HG02885 (cell line): Measurements from ENCODE around the gene FOXF1.

ENCODE experiments used
- ATAC-seq: cut with Tn5 transposase; IDR thresholded peaks from one replicate; pipeline ENCODE4 v1.9.1; 2021; ENCODE audit warnings: mild to moderate bottlenecking; ENCODE audit not compliant: unreplicated experiment, poor library complexity

The FOXF1 gene

DNA sequence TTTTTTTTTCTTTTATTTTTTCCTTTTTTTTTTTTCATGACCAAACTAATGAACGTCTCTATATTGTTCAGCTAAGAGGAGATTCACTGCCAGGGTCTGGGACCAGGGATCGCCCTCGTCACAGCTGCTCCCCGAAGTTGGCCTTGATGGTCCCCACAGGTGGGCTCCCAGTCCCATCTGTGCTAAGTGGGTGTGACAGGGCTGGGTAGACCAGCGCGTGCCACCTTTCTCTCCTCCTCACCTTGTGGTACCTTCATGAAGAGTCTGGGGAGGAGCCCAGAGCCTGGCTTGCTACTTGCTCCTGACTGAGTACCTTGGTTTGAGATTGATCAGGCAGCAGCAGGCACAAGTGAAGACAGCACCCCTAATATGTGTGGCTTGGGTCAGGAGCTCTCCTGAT, 6.5 kb upstream of the FOXF1 start:
- no peak for ATAC-seq

DNA sequence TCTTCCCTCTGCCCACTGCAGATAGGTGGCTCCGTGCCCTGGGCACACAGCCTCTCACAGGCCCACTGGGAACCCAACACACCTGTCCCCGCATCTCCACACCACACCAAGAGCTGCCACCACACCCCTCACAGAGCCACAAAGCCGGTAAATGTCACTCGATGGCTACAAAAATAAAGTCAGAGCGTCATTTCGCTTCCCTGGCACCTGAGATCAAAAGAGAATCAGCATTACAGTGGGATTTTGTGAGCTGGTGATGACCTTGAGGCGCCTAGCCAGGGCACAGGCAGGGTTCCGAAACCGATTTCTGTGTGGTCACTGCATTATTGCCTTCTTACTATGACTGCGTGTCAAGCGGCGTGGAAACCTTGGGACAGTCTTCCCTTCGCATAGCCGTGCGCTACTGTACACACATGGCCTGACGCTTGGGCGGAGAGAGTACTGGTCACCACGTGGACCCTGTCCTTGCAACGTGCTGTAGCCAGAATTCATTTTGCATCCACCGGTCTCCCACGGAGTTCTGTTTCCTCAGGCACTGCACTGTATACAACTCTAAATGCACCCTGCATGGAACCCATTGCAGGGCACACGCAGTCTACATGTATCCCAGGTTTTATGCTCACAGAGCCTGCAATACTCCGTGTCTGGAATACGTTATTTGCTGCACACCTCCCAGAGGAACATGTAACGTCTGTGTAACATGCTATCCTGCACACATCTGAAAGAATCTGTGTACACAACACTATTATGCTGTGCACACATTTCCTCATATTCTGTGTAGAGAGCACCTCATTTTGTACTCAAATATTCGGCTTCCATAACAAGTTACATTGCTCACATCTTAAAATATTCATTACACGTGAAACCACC, 5.8 kb upstream of the FOXF1 start:
- no peak for ATAC-seq

DNA sequence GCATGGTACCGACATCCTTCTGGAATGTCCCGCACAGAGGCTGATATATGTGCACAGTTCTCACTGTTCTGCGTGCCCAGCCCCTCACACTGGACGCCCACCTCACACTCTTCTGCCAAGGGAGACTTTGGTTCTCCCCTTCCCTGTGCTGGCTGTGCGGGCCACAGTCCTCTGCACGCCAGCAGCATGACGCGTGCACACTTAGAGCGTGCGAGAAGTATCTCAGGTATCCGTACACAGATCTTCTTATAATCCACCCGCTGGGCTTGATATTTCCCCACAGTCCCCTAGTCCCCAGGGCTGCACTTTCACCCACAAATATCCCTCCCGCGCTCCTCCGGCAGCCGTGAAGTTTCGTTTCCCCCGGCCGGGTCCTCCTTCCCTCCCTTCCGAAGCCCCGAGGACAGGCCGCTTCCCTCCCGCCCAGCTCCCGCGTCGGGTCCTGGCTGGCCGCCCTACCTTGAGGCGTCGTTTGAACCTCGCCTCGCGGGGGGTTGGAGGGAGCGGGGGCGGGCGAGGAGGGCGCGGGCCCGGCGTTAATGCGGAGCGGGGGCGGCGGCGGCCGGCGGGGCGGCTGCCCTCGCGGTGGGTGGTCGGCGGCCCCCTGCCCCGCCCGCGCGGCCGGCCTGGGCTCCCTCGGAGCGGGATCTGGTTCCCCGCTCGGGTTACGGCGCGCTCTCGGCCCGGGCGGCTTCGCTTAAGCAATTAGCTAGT, 5.0 kb upstream of the FOXF1 start:
- no peak for ATAC-seq

DNA sequence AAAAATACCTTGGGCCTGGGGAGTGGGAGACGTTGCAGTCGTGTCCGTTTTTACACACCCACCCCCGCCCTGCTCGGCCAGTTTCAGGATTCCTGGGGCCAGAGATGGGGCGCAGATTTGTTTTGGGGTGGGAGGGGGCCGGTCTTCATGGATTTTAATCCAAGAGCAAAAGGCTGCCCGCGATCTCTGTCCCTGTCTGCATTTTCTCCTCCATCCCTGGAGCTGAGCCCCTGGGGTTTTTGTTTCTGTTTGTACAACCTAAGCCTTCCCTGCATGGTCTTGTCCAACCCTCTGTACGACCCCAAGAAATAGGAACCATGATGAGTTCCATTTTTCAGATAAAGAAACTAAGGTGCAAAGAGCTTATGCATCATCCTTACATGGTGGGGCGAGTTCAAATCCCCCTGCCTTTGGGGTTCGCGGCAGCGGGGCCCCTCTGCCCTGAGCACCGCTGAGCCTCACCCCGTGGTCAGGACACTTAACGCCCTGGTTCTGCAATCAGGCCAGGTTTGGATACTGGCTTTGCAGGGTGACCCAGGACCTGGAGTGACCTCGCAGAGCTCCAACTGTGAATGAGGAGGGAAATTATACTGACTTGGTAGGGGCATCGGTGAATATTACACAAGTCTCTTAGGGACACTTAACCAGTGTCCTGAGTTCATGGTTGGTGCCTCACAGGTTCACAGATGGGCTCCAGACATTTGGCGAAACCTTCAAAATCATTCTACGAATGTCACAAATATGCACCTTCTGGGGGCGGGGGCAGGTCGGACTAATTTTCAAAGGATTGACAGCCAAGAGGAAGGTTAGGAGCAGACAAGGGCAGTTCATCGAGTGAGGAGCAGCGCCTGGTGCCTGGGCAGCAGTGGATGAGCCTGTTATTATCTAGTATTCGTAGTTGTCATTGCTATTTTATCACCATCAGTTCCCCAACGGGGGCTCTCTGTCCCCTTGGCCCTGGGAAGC, 4.1 kb upstream of the FOXF1 start:
- no peak for ATAC-seq

DNA sequence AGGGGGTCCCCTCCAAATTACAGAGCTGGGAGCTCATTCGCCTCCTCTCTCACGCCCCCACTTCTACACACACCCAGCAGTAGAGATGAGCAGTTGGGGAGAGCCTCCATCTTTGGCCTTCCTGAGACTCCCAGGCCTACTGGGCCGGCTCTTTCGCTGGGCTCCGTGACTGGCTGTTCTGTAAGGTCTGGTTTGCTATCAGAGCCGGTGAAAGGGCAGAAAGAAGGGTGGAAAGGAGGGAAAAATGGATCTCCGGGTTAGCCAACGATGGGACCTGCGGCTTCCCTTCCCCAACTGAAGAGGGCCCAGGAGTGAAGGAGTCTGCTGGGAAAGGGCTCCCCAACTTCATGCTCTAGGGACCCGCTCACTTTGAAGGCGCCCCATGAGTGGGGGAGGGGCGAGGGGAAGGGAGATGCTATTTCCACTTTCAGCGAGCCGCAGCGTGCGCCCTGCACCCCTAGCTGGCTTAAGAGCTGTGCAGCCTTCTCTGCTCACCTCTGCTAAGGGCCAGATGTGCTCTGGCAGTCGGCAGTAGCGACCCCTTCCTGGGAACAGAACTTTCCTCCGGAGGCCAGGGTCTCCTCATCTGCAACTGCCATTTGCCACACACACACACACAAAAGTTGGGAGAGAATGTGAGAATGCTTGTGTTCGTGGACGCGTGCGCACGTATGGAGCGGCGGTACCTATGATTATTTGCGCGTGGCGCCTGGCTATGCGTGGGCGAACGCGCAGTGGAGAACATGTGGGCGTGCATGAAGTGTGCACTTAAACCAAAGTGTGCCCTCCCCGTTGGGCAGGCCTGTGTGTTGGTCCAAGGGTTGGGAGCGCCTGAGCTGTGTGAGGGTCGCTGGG, 2.9 kb upstream of the FOXF1 start:
- ATAC-seq = no peak

DNA sequence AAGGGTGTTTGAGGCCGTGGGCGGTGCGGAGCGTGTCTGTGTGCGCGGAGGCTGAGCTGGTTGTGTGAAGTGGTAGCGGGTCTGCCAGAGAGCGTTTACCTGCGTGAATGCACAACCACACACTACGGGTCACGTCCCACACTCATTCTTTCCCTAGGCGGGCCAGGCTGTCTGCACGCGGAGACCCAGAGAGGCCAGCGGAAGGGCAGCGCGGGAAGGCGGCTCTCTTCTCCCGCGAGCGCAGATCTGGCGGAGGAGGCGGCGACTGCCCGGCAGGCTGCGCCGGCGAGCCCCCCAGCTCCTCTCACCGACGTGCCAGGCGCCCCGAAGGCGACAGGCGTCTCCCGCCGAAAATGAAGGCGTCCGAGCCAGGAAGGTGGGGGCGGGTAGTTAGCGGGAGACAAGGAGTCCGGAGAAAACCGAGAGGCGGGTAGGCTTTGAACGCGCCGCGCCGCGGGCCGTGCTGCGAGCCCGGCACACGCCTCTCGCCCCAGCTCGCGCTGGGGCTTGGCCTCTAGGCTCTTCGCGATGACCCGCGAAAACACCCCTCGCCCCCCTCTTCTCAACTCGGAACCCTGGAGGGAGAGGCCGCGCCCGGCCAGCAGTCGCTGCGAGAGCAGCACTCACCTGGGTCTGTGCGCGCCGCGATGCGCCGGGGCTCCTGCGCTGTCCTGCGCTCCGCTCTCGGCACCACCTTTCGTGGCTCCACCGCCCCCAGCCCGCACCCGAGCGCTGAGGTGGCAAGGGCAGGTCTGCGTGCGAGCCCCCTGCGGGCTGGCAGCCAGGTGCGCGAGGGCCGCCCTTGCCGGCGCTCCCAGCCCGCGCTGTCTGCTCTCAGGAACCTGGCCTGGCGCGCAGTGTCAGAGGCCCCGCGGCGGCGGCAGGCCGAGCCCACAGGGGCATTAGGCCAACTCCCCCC, 2.0 kb upstream of the FOXF1 start:
- ATAC-seq = no peak

DNA sequence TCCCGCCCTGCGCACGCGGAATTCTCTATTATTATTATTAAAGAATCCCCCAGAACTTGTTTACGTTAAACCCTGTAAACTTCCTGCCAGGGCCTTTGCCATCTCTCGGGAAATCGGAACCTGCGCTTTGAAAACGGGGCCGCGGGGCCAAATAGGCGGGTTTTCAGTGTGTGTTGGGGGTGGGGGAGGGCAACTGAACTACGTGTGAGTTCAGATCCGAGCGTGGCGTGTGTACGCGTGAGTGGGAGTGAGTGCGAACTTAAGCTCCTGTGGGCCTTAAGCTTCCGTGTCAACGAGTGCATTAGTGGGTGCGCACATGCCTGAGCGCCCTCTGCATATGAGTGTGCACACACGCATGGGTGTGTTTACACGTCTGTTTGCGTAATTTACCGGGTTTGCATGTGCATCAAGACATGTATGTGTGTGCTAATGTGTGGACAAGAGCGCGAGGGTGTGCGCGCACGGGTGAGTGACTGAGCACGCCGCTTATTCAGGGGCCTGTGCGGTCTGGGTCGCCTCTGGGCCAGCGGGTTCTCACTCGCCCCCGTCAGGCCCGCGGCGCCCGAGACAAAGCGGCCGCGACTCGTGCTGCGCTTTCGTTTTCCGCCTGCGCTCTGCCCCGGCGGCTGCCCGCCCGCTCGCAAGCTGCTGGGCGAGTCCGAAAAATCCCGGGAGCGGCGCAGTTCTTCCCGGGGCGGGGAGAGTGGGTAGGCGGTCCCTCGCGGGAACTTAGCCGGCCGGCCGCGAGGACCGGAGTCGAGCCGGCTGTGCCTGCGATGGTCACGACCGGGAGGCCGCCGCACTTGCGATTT, 1.2 kb upstream of the FOXF1 start:
- ATAC-seq = no peak

GRCh38 chr16:86509759-86510464, 415 bp upstream of the FOXF1 start:
- ATAC-seq = no peak

DNA sequence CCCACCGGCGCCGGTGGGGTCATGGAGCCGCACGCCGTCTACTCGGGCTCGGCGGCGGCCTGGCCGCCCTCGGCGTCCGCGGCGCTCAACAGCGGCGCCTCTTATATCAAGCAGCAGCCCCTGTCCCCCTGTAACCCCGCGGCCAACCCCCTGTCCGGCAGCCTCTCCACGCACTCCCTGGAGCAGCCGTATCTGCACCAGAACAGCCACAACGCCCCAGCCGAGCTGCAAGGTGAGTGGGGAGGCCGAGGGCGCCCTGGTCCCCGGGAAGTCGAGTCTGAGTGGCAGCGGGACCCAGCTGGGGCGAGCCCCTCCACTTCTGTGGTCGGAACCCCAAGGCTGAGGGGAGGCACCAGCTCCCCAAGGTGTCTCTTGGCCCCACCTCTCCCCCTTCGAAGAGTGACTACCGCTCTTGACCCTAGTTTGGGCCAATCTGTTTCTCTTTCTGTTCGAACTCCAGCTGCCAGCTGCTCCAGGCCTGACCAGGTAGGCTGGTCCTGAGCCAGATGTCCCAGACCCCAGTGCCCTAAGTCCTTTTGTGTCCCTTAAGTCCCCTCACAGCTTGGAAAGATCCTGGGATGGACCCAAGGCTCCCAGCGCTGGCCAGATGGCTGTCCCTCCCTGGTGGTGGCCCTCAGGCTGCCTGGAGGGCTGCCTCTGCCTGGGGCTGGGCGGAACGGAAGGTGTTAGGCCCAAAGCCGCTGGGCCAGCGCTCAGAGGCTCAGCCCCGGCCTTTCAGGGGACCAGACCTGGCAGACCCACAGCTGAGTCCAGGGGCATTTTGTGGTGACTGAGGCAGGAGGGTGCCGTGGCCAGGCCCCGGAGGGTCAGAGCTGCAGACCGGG, 1.2 kb downstream of the FOXF1 start:
- ATAC-seq = no peak

GRCh38 chr16:86512301-86512859, 2.1 kb downstream of the FOXF1 start:
- no peak for ATAC-seq

DNA sequence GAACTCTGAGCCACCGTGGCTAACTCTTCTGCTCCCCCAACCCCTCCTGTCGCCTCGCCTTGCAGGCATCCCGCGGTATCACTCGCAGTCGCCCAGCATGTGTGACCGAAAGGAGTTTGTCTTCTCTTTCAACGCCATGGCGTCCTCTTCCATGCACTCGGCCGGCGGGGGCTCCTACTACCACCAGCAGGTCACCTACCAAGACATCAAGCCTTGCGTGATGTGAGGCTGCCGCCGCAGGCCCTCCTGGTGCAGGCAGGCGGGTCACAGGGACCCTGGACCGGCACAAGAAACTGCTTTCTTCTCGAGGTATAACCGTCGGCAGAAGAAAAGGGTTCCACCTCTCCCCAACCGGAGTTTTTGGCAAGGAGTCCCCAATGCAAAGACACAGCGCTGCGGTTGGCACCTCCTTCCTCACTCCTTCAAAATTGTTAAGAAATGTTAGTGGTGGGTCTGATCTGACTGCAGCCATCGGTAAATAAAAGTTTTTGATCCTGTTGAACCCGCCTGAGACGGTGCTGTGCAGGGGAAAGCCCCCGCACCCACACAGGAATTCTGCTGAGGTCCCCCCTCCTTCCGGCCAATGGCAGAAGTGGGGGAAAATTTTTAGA, 2.6 kb downstream of the FOXF1 start:
- no peak for ATAC-seq

- no peak for ATAC-seq
Observed at GRCh38 chr16:86513471-86514277, 3.3 kb downstream of the FOXF1 start.

DNA sequence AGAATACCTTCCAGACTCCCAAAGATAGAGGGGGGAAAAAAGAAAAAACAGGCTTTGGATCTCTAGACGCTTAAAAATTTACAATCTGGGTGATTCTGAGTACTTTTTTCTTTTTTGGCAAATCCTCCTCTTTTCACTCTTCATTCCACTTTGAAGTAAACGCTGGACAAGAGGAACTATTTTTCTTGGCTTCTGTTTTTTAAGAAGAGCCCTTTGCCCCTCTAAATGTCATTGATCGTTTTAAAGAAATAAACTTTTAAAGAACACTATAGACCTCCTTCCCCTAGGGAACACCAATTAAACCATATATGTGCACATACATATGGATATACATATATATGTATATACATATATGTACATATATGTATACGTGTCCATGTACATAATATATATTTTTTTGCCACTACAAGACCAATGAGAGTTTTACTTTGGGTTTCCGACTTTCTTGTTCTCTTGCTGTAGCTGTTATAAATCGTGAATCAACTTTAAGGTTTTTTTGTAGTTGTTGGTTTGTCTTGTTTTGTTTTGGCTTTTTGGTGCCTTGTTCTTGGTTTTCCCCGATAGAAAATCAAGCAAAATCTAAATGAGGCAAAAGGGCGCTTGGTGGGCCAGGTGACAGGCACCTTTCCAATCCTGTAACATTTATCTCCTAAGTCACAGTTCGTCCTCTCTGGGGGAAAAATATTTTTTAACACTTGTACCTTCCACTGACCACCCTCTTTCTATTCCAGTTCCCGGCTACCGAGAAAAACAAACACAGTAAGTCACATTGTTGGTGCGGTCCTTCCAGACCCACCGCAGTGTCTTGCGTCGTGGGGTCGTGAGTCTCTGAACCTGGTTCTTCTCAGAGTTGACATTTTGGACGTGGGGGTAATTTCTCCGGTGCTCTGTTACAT, 4.4 kb downstream of the FOXF1 start:
- no peak for ATAC-seq

DNA sequence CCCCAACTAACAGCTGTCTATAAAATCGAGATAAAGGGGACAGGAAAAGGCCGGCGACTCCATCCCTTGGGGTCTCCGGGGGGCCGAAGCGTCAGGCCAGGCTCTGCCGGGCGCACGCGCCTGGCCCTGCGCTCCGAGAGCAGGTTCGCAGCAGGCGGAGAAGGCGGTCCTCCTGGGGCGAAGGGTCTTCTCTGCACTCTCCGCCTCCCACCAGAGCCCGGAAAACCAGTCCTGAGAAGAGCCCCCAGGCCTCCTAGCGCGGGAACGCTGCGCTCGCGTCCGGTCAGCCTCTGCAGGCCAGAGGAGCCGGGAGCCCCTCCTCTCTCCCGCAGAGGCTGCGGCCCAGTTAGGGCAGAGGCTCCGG, 5.1 kb downstream of the FOXF1 start:
- ATAC-seq = no peak
